GM21723 (cell line): ENCODE data around the gene NRXN3.
A peak's percentile ranks its signal among the peaks of the same experiment; 100 is the strongest.

ENCODE experiments used
- ATAC-seq: cut with Tn5 transposase; IDR thresholded peaks from one replicate; pipeline ENCODE4 v1.9.1; 2021; ENCODE audit warnings: mild to moderate bottlenecking, moderate library complexity; ENCODE audit not compliant: unreplicated experiment

Gene NRXN3

GRCh38 chr14:78875049-78875448, 704.9 kb downstream of the NRXN3 start:
- ATAC-seq, result no peak

GRCh38 chr14:78885884-78886283, 715.7 kb downstream of the NRXN3 start:
- ATAC-seq, result no peak

GRCh38 chr14:78897443-78897842, 727.3 kb downstream of the NRXN3 start:
- no peak for ATAC-seq

GRCh38 chr14:78902010-78902623, 731.9 kb downstream of the NRXN3 start:
- ATAC-seq, result no peak

- no peak for ATAC-seq
These were observed 733.9 kb downstream of the NRXN3 start for GRCh38 chr14:78904094-78904493.

GRCh38 chr14:78917462-78917861, 747.3 kb downstream of the NRXN3 start:
- ATAC-seq, result no peak

- ATAC-seq, result no peak
These were observed 751.7 kb downstream of the NRXN3 start for GRCh38 chr14:78921856-78922255.

- ATAC-seq, result no peak
These were observed 757.1 kb downstream of the NRXN3 start for GRCh38 chr14:78927261-78927660.

GRCh38 chr14:78933166-78933565, 763.0 kb downstream of the NRXN3 start:
- ATAC-seq, result no peak

GRCh38 chr14:78933948-78934524, 763.9 kb downstream of the NRXN3 start:
- no peak for ATAC-seq

- no peak for ATAC-seq
These were observed 776.8 kb downstream of the NRXN3 start for GRCh38 chr14:78946949-78947348.

GRCh38 chr14:78947681-78948080, 777.5 kb downstream of the NRXN3 start:
- no peak for ATAC-seq

GRCh38 chr14:78950649-78951048, 780.5 kb downstream of the NRXN3 start:
- ATAC-seq, result no peak

GRCh38 chr14:78951602-78952001, 781.4 kb downstream of the NRXN3 start:
- no peak for ATAC-seq

- peak; percentile 86 for ATAC-seq
These were observed 789.6 kb downstream of the NRXN3 start for GRCh38 chr14:78959674-78960264.

GRCh38 chr14:78967111-78967809, 797.1 kb downstream of the NRXN3 start:
- ATAC-seq, result no peak

- ATAC-seq, result no peak
These were observed 798.1 kb downstream of the NRXN3 start for GRCh38 chr14:78968265-78968664.

- ATAC-seq, result no peak
These were observed 800.5 kb downstream of the NRXN3 start for GRCh38 chr14:78970677-78971076.

- ATAC-seq, result no peak
These were observed 802.3 kb downstream of the NRXN3 start for GRCh38 chr14:78972440-78972839.

GRCh38 chr14:78974691-78975090, 804.5 kb downstream of the NRXN3 start:
- ATAC-seq, result no peak

- ATAC-seq, result no peak
These were observed 805.6 kb downstream of the NRXN3 start for GRCh38 chr14:78975734-78976133.

- ATAC-seq, result no peak
These were observed 808.7 kb downstream of the NRXN3 start for GRCh38 chr14:78978896-78979295.
